Myocyte (in vitro differentiated cells): ENCODE measurements around the gene OSCP1. TPM values are rescaled to one million over a fixed set of nuclear protein-coding genes. Genes with fewer than 3 reads are reported as not detected.

Source experiments
- DNase-seq: peaks from one replicate; pipeline ENCODE4 v3.0.0-alpha.2; 2012; ENCODE audit warnings: low read depth
- total RNA-seq: library from RNA; depleted of rRNA; stranded (reverse); fragments of >200 nt; gene quantifications from 2 replicates; pipeline ENCODE4 v1.2.3, GENCODE V29; 2014

Gene OSCP1
- total RNA-seq, 1 donor from 2014 or later: 9.4 TPM

- no peak for DNase-seq
Measured at GRCh38 chr1:36475341-36475740, 25.1 kb upstream of the OSCP1 start.

- DNase-seq: peak; percentile 38
Measured at GRCh38 chr1:36472656-36473055, 22.4 kb upstream of the OSCP1 start.

GRCh38 chr1:36471830-36472641 lies 21.8 kb upstream of the OSCP1 start:
- peak; percentile 39 for DNase-seq

- DNase-seq: no peak
Measured at GRCh38 chr1:36469163-36469562, 18.9 kb upstream of the OSCP1 start.

- no peak for DNase-seq
Measured at GRCh38 chr1:36467700-36468455, 17.6 kb upstream of the OSCP1 start.

- DNase-seq: no peak
Measured at GRCh38 chr1:36467027-36467410, 16.8 kb upstream of the OSCP1 start.

GRCh38 chr1:36466370-36467026 lies 16.2 kb upstream of the OSCP1 start:
- no peak for DNase-seq

- no peak for DNase-seq
Measured at GRCh38 chr1:36465731-36466369, 15.6 kb upstream of the OSCP1 start.

- no peak for DNase-seq
Measured at GRCh38 chr1:36464605-36465393, 14.5 kb upstream of the OSCP1 start.

GRCh38 chr1:36463803-36464604 lies 13.8 kb upstream of the OSCP1 start, which contains the start of gene MRPS15:
Gene MRPS15 (minus strand): TSS chr1:36464384. CDS start chr1:36464275, 109 bp downstream.
- peak; percentile 98 for DNase-seq

GRCh38 chr1:36463463-36463802 lies 13.2 kb upstream of the OSCP1 start:
- no peak for DNase-seq

- peak; percentile 35 for DNase-seq
Measured at GRCh38 chr1:36458910-36459309, 8.7 kb upstream of the OSCP1 start.

- DNase-seq: no peak
Measured at GRCh38 chr1:36457691-36458090, 7.4 kb upstream of the OSCP1 start.

GRCh38 chr1:36456391-36456928 lies 6.2 kb upstream of the OSCP1 start:
- DNase-seq: no peak

- DNase-seq: no peak
Measured at GRCh38 chr1:36455386-36455785, 5.1 kb upstream of the OSCP1 start.

- no peak for DNase-seq
Measured at GRCh38 chr1:36453600-36454388, 3.5 kb upstream of the OSCP1 start.

- DNase-seq: no peak
Measured at GRCh38 chr1:36453051-36453450, 2.8 kb upstream of the OSCP1 start.

GRCh38 chr1:36450919-36451305 lies 661 bp upstream of the OSCP1 start:
- DNase-seq: no peak

GRCh38 chr1:36448530-36449056 lies 1.7 kb downstream of the OSCP1 start:
- no peak for DNase-seq
